HL-60 (cell line): ENCODE measurements around the gene ZDHHC20.
A peak's percentile ranks its signal among the peaks of the same experiment; 100 is the strongest.

Source experiments
- CTCF ChIP-seq: IDR thresholded peaks from one replicate; pipeline ENCODE4 v1.5.1; 2011; ENCODE audit warnings: low read length, control low read depth, inconsistent platforms; ENCODE audit not compliant: insufficient read depth
- GABPA ChIP-seq: IDR thresholded peaks from 2 replicates; pipeline ENCODE4 v1.6.1; 2012; ENCODE audit warnings: low read depth
- POLR2AphosphoS5 ChIP-seq: IDR thresholded peaks from 2 replicates; pipeline ENCODE4 v1.6.1; 2012; ENCODE audit warnings: low read depth
- SPI1 ChIP-seq: IDR thresholded peaks from 2 replicates; pipeline ENCODE4 v1.6.1; 2012; ENCODE audit warnings: low read depth, mild to moderate bottlenecking, borderline replicate concordance
- TF ChIP-seq, protein P1 (sequence below): IDR thresholded peaks from 2 replicates; pipeline ENCODE4 v1.6.1; 2012; ENCODE audit warnings: low read depth; ENCODE audit not compliant: insufficient replicate concordance

- TF ChIP-seq CTCF = no peak
- no peak for TF ChIP-seq GABPA
- no peak for TF ChIP-seq POLR2AphosphoS5
- peak; percentile 32; the same call in 1 of the 2 replicates for TF ChIP-seq SPI1
- TF ChIP-seq, protein P1, sequence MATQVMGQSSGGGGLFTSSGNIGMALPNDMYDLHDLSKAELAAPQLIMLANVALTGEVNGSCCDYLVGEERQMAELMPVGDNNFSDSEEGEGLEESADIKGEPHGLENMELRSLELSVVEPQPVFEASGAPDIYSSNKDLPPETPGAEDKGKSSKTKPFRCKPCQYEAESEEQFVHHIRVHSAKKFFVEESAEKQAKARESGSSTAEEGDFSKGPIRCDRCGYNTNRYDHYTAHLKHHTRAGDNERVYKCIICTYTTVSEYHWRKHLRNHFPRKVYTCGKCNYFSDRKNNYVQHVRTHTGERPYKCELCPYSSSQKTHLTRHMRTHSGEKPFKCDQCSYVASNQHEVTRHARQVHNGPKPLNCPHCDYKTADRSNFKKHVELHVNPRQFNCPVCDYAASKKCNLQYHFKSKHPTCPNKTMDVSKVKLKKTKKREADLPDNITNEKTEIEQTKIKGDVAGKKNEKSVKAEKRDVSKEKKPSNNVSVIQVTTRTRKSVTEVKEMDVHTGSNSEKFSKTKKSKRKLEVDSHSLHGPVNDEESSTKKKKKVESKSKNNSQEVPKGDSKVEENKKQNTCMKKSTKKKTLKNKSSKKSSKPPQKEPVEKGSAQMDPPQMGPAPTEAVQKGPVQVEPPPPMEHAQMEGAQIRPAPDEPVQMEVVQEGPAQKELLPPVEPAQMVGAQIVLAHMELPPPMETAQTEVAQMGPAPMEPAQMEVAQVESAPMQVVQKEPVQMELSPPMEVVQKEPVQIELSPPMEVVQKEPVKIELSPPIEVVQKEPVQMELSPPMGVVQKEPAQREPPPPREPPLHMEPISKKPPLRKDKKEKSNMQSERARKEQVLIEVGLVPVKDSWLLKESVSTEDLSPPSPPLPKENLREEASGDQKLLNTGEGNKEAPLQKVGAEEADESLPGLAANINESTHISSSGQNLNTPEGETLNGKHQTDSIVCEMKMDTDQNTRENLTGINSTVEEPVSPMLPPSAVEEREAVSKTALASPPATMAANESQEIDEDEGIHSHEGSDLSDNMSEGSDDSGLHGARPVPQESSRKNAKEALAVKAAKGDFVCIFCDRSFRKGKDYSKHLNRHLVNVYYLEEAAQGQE = no peak
Observed at GRCh38 chr13:21324803-21325202, 134.3 kb downstream of the ZDHHC20 start.
